H1 (cell line): ENCODE data around the gene FAM83B. TPM values are rescaled to one million over a fixed set of nuclear protein-coding genes. Genes with fewer than 3 reads are reported as not detected.

Source experiments
- CTCF ChIA-PET: fragments of 300-600 bp; sonication (Branson Sonifier 250); formaldehyde crosslinking; loops from one replicate; lab custom pipeline; 2021; ENCODE audit not compliant: partially characterized antibody; lab: Charles Lee
- POLR2A ChIA-PET: fragments of 300-600 bp; sonication (Branson Sonifier 250); formaldehyde crosslinking; loops from one replicate; lab custom pipeline; 2021; ENCODE audit warnings: inconsistent platforms; ENCODE audit not compliant: partially characterized antibody; lab: Charles Lee
- DNase-seq, 2 experiments: peaks; one replicate each; pipeline versions ENCODE4 v3.0.0 to v3.0.0-alpha.2; 2010 to 2022; ENCODE audit warnings: low spot score in 2 of 2, low read depth in 1 of 2, mixed read lengths in 1 of 2
- FAIRE-seq: peaks from 2 replicates; lab custom pipeline; 2011; peaks lifted over from hg19 to GRCh38; lab: Jason Lieb, UNC
- H2AFZ ChIP-seq: 2 replicates; pipeline ENCODE4 v1.8.1; 2012; ENCODE audit warnings: low read length, inconsistent platforms
- H2AK5ac ChIP-seq: 2 replicates; pipeline ENCODE4 v1.6.1; 2013; ENCODE audit warnings: low read depth, low read length
- H2BK120ac ChIP-seq: replicated peaks from 2 replicates; pipeline ENCODE3; 2013; ENCODE audit warnings: low read depth, low read length, inconsistent platforms
- H2BK12ac ChIP-seq: 2 replicates; pipeline ENCODE4 v1.6.1; 2013; ENCODE audit warnings: low read depth, low read length
- H2BK15ac ChIP-seq: 2 replicates; pipeline ENCODE4 v1.6.1; 2013; ENCODE audit warnings: low read length
- H2BK20ac ChIP-seq: 2 replicates; pipeline ENCODE4 v1.6.1; 2013; ENCODE audit warnings: low read length
- H2BK5ac ChIP-seq: 2 replicates; pipeline ENCODE4 v1.6.1; 2013; ENCODE audit warnings: low read depth, low read length
- H3K14ac ChIP-seq: 2 replicates; pipeline ENCODE4 v1.6.1; 2013; ENCODE audit warnings: inconsistent platforms; ENCODE audit not compliant: insufficient read length
- H3K18ac ChIP-seq: 2 replicates; pipeline ENCODE4 v1.6.1; 2013; ENCODE audit warnings: low read length; ENCODE audit errors: extremely low read depth
- H3K23ac ChIP-seq: 2 replicates; pipeline ENCODE4 v1.6.1; 2013; ENCODE audit warnings: inconsistent platforms; ENCODE audit not compliant: insufficient read length
- H3K23me2 ChIP-seq: 2 replicates; pipeline ENCODE4 v1.6.1; 2013; ENCODE audit warnings: low read depth, low read length
- H3K27ac ChIP-seq: 2 replicates; pipeline ENCODE4 v1.6.1; 2011; ENCODE audit warnings: low read depth, low read length, inconsistent platforms
- H3K27me3 ChIP-seq, 4 experiments: replicated peaks in 1 of 4; 1 replicate in 1 of 4; 2 replicates in 3 of 4; pipeline versions ENCODE4 v1.6.1 to v1.8.1; 2011 to 2013; ENCODE audit warnings: low read length in 3 of 4, mild to moderate bottlenecking in 3 of 4, inconsistent platforms in 2 of 4, mixed read lengths in 2 of 4, moderate library complexity in 1 of 4; ENCODE audit not compliant: control insufficient read depth in 3 of 4, insufficient read depth in 3 of 4; ENCODE audit errors: extremely low read depth in 1 of 4
- H3K36me3 ChIP-seq, 4 experiments: 2 replicates each; pipeline versions ENCODE4 v1.6.1 to v1.8.1; 2011 to 2013; ENCODE audit warnings: mild to moderate bottlenecking in 4 of 4, low read length in 3 of 4, moderate library complexity in 2 of 4, control low read depth in 1 of 4, inconsistent platforms in 1 of 4; ENCODE audit not compliant: insufficient read depth in 4 of 4, control insufficient read depth in 2 of 4
- H3K4ac ChIP-seq: replicated peaks from 2 replicates; pipeline ENCODE3; 2013; ENCODE audit warnings: low read length, low read depth, mixed read lengths, inconsistent platforms; ENCODE audit not compliant: insufficient read length
- H3K4me1 ChIP-seq, 4 experiments: replicated peaks in 1 of 4; 1 replicate in 1 of 4; 2 replicates in 3 of 4; pipeline versions ENCODE4 v1.6.1 to v1.8.1; 2011 to 2013; ENCODE audit warnings: low read length in 3 of 4, inconsistent platforms in 2 of 4, mixed read lengths in 1 of 4; ENCODE audit not compliant: insufficient read depth in 4 of 4, control insufficient read depth in 3 of 4
- H3K4me2 ChIP-seq, 2 experiments: 2 replicates each; pipeline versions ENCODE4 v1.6.1 to v1.8.1; 2011 to 2013; ENCODE audit warnings: low read depth in 2 of 2, low read length in 2 of 2, control low read depth in 1 of 2, inconsistent platforms in 1 of 2, mild to moderate bottlenecking in 1 of 2; ENCODE audit not compliant: insufficient read depth in 1 of 2
- H3K4me3 ChIP-seq, 4 experiments: fragments of 200-600, 300-600 bp in 1 of 4; sonication (generic), shearing (Covaris generic), sonication (Bioruptor Twin) in 1 of 4; 2 replicates each; pipeline versions ENCODE4 v1.5.1 to v1.8.1; 2011 to 2016; ENCODE audit warnings: low read length in 4 of 4, low read depth in 3 of 4, control low read depth in 2 of 4, inconsistent platforms in 2 of 4, mild to moderate bottlenecking in 2 of 4, mixed read lengths in 1 of 4, moderate library complexity in 1 of 4; ENCODE audit not compliant: insufficient read depth in 2 of 4; ENCODE audit errors: extremely low read depth in 1 of 4
- H3K56ac ChIP-seq: replicated peaks from 2 replicates; pipeline ENCODE3; 2013; ENCODE audit warnings: low read depth, mild to moderate bottlenecking, mixed read lengths, low read length, inconsistent platforms; ENCODE audit not compliant: insufficient read length
- H3K79me1 ChIP-seq: 2 replicates; pipeline ENCODE4 v1.6.1; 2013; ENCODE audit warnings: low read depth, low read length, control low read depth
- H3K79me2 ChIP-seq, 2 experiments: 2 replicates each; pipeline versions ENCODE4 v1.6.1 to v1.8.1; 2012 to 2013; ENCODE audit warnings: low read length in 2 of 2, mild to moderate bottlenecking in 2 of 2, inconsistent platforms in 1 of 2; ENCODE audit not compliant: insufficient read depth in 2 of 2, control insufficient read depth in 1 of 2
- H3K9ac ChIP-seq, 4 experiments: replicated peaks in 1 of 4; 1 replicate in 1 of 4; 2 replicates in 3 of 4; pipeline versions ENCODE4 v1.6.1 to v1.8.1; 2011 to 2013; ENCODE audit warnings: low read depth in 3 of 4, low read length in 3 of 4, control low read depth in 2 of 4, mild to moderate bottlenecking in 2 of 4, moderate library complexity in 2 of 4, inconsistent platforms in 1 of 4; ENCODE audit errors: extremely low read depth in 1 of 4
- H3K9me3 ChIP-seq, 2 experiments: 2 replicates each; pipeline versions ENCODE4 v1.6.1 to v1.8.1; 2012 to 2013; ENCODE audit warnings: mild to moderate bottlenecking in 2 of 2, moderate library complexity in 2 of 2, control low read depth in 1 of 2, inconsistent platforms in 1 of 2, low read depth in 1 of 2, low read length in 1 of 2, mixed read lengths in 1 of 2; ENCODE audit not compliant: insufficient read depth in 2 of 2
- H4K20me1 ChIP-seq, 2 experiments: replicated peaks in 1 of 2; 2 replicates each; pipeline versions ENCODE3 to v1.8.1; 2011 to 2013; ENCODE audit warnings: inconsistent platforms in 2 of 2, low read length in 2 of 2, mild to moderate bottlenecking in 1 of 2; ENCODE audit not compliant: insufficient read depth in 2 of 2, control insufficient read depth in 1 of 2
- H4K5ac ChIP-seq: 2 replicates; pipeline ENCODE4 v1.6.1; 2013; ENCODE audit warnings: low read length, low read depth, mixed read lengths, inconsistent platforms; ENCODE audit not compliant: insufficient read length
- H4K8ac ChIP-seq: 2 replicates; pipeline ENCODE4 v1.8.0; 2013; ENCODE audit warnings: mild to moderate bottlenecking, moderate library complexity, low read length, inconsistent platforms; ENCODE audit not compliant: insufficient read depth; ENCODE audit errors: extremely low read depth
- H4K91ac ChIP-seq: replicated peaks from 2 replicates; pipeline ENCODE3; 2013; ENCODE audit warnings: low read length, mixed read lengths, inconsistent platforms; ENCODE audit not compliant: insufficient read length
- CBX5 ChIP-seq: fragments of 300-800, 300-1000 bp; sonication (generic); IDR thresholded peaks from 2 replicates; pipeline ENCODE4 v1.7.1; 2016; ENCODE audit warnings: antibody characterized with exemption, low read length, low read depth
- WGBS, 2 experiments: shearing (Covaris generic) in 1 of 2; methylation state at CpG; one replicate each; pipeline versions ENCODE4 v1.1.6 to v1.1.7; 2013 to 2015; ENCODE audit warnings: low lambda C conversion rate in 2 of 2, mixed read lengths in 2 of 2, inconsistent platforms in 1 of 2, low coverage in 1 of 2, missing lambda C conversion rate in 1 of 2; ENCODE audit not compliant: insufficient replicate concordance in 2 of 2, insufficient coverage in 1 of 2, insufficient read length in 1 of 2; ENCODE audit errors: extremely low coverage in 1 of 2, missing lambda C conversion rate in 1 of 2; 5-methylcytosine and 5-hydroxymethylcytosine counted together
- polyA plus RNA-seq, 7 experiments: library from polyadenylated mRNA; depleted of rRNA in 3 of 7; stranded (reverse) in 5 of 7; unstranded in 2 of 7; fragments of >200 nt in 5 of 7; fragments of 200-250 nt in 2 of 7; gene quantifications; 1 replicate in 5 of 7; 2 replicates in 1 of 7; 4 replicates in 1 of 7; pipeline versions ENCODE4 v1.2.1 to v1.2.3, GENCODE V29; 2011 to 2013; ENCODE audit warnings: missing spikeins in 2 of 7, mixed read lengths in 2 of 7
- total RNA-seq: library from RNA; stranded (reverse); fragmentation: NEBNext Ultra II Directional; extraction: Animal tissue kit (Norgen Biotek cat#: 25700); gene quantifications from 2 replicates; pipeline ENCODE4 v1.2.1, GENCODE V29; 2021

The FAM83B gene
- total and polyA plus RNA-seq, 2 of the 8 experiments (the other 6 are each of a cell fraction or from before 2014, with no cell fraction given), result 0.71 to 5.7 TPM

DNA sequence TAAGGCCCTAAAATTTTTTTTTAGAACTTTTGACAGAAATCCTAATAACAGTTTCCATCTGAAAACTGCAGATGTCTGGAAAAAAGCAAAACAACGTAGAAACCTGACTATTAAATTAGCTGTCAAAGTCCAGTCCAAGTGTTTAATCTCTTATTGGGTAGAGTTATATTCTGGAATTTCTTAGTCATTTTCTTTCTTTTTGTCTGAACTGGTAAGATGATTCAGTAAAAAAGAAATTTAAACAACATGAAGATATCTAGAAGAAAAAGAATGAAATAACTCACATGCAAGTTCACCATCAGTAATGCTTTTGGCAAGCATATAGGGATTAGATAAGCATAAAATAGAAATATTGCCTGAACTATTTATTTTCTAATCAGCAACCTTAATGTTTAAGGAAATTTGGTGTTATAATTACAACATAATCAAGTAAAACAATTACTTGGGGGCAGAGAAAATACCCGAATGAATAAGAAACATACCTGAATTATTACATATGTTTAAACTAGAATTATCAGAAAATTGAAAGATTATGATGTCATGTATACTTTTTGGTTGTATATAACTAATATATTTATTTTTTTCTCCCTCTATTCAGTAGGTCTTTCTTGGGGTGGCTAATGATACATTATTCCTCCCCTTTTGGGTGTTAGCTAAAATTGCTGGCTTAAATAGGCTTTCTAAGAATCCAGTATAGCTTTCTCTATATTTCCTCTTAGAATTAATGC, 51.1 kb downstream of the FAM83B start:
- WGBS, 2 experiments, result 86% methylated on average over 2 of the region's 2 CpGs; no CpG with 5 or more reads in 1 of the 2 experiments
- H3K36me3 ChIP-seq, result no peaks in the 10 kb centered on the region
- H4K8ac ChIP-seq, result no peak overlapping the region
- H4K20me1 ChIP-seq, result no peaks in the 10 kb centered on the region
- no peak overlapping the region for H3K27ac ChIP-seq
- no peak overlapping the region for H3K14ac ChIP-seq
- FAIRE-seq (no peak), DNase-seq (no peak)
- H3K79me1 ChIP-seq, result no peaks in the 10 kb centered on the region
- no peak overlapping the region for H4K5ac ChIP-seq
- H3K9me3 ChIP-seq, result no peaks in the 10 kb centered on the region
- H3K79me2 ChIP-seq, result no peaks in the 10 kb centered on the region
- H3K4me2 ChIP-seq, result no peak overlapping the region
- no peak overlapping the region for H3K4ac ChIP-seq
- H4K91ac ChIP-seq, result no peak overlapping the region
- H2BK12ac ChIP-seq, result no peak overlapping the region
- no peak overlapping the region for H3K9ac ChIP-seq
- H2AK5ac ChIP-seq, result no peak overlapping the region
- no peak overlapping the region for H2BK120ac ChIP-seq
- H2BK5ac ChIP-seq, result no peak overlapping the region
- H3K23me2 ChIP-seq, result no peaks in the 10 kb centered on the region
- H3K27me3 ChIP-seq, result no peaks in the 10 kb centered on the region
- no peak overlapping the region for H2AFZ ChIP-seq
- no peak overlapping the region for H3K18ac ChIP-seq
- no peak overlapping the region for H3K23ac ChIP-seq
- H3K4me3 ChIP-seq, result no peak overlapping the region
- peaks cover 0 to 5% (median 0%) of the 10 kb centered on the region in 4 experiments; a peak in 2 of 7 replicates for H3K4me1 ChIP-seq
- H3K56ac ChIP-seq, result no peak overlapping the region
- no peak overlapping the region for H2BK15ac ChIP-seq
- H2BK20ac ChIP-seq, result no peak overlapping the region
- ChIA-PET CTCF (interaction anchor here (0.7 kb wide), 1 partner anchor 1545 kb away, joined by 3 read pairs; no protein-coding TSS in a partner anchor), POLR2A (no interaction called here)
- TF ChIP-seq CBX5, result no peak
